Endothelial cell of umbilical vein (primary cell): ENCODE measurements around the gene ZNF512. TPM values are rescaled to one million over a fixed set of nuclear protein-coding genes. Genes with fewer than 3 reads are reported as not detected.
A peak's percentile ranks its signal among the peaks of the same experiment; 100 is the strongest.

Source experiments
- BruUV-seq: library from RNA; stranded (reverse); fragments of 400-500 nt; replicated peaks from 2 replicates; lab custom pipeline; 2021; lab: Mats Ljungman, UMichigan
- CTCF ChIA-PET: fragments of 300-600, 350-600 bp; sonication (Branson Sonifier 250); formaldehyde crosslinking; loops from one replicate; lab custom pipeline; 2021; ENCODE audit warnings: antibody characterized with exemption, inconsistent platforms; lab: Charles Lee
- POLR2A ChIA-PET: fragments of 300-600, 350-600 bp; sonication (Branson Sonifier 250); formaldehyde crosslinking; loops from one replicate; lab custom pipeline; 2021; ENCODE audit warnings: antibody characterized with exemption, inconsistent platforms; lab: Charles Lee
- DNase-seq: peaks from one replicate; pipeline ENCODE4 v3.0.0-alpha.2; 2011; ENCODE audit warnings: low read depth, low spot score
- FAIRE-seq: peaks from 2 replicates; lab custom pipeline; 2011; peaks lifted over from hg19 to GRCh38; lab: Jason Lieb, UNC
- H2AFZ ChIP-seq: 2 replicates; pipeline ENCODE4 v1.6.0; 2012; ENCODE audit warnings: low read depth, low read length, control low read depth, inconsistent platforms
- H3K27ac ChIP-seq: 2 replicates; pipeline ENCODE4 v1.5.1; 2011; ENCODE audit warnings: low read depth, mild to moderate bottlenecking, control low read depth, low read length, moderate library complexity; ENCODE audit not compliant: insufficient read depth
- H3K27me3 ChIP-seq, 2 experiments: 2 replicates each; pipeline versions ENCODE4 v1.6.0 to v1.6.1; 2011; ENCODE audit warnings: low read length in 2 of 2, mixed read lengths in 1 of 2; ENCODE audit not compliant: control insufficient read depth in 2 of 2, insufficient read depth in 2 of 2
- H3K36me3 ChIP-seq, 2 experiments: 2 replicates in 1 of 2; 3 replicates in 1 of 2; pipeline ENCODE4 v1.5.1; 2011; ENCODE audit warnings: low read length in 2 of 2, mild to moderate bottlenecking in 1 of 2, moderate library complexity in 1 of 2; ENCODE audit not compliant: control insufficient read depth in 2 of 2, insufficient read depth in 2 of 2; ENCODE audit errors: extremely low read depth in 1 of 2
- H3K4me1 ChIP-seq: 3 replicates; pipeline ENCODE4 v1.5.1; 2011; ENCODE audit warnings: mild to moderate bottlenecking, low read length; ENCODE audit not compliant: control insufficient read depth, insufficient read depth; ENCODE audit errors: extremely low read depth
- H3K4me2 ChIP-seq: 2 replicates; pipeline ENCODE4 v1.6.1; 2011; ENCODE audit warnings: low read length, control low read depth, mixed read lengths; ENCODE audit not compliant: insufficient read depth
- H3K4me3 ChIP-seq, 3 experiments: fragments of 200-600 bp in 1 of 3; sonication (generic), shearing (Covaris generic) in 1 of 3; replicated peaks in 1 of 3; 2 replicates each; pipeline ENCODE4 v1.5.1; 2011 to 2016; ENCODE audit warnings: control low read depth in 3 of 3, low read length in 3 of 3, mild to moderate bottlenecking in 2 of 3, inconsistent platforms in 1 of 3, low read depth in 1 of 3, moderate library complexity in 1 of 3; ENCODE audit not compliant: insufficient read depth in 1 of 3
- H3K79me2 ChIP-seq: 2 replicates; pipeline ENCODE4 v1.6.0; 2012; ENCODE audit warnings: low read length, inconsistent platforms; ENCODE audit not compliant: control insufficient read depth, insufficient read depth
- H3K9ac ChIP-seq: replicated peaks from 2 replicates; pipeline ENCODE3; 2011; ENCODE audit warnings: low read length, control low read depth; ENCODE audit not compliant: insufficient read depth; ENCODE audit errors: extremely low read depth
- H3K9me1 ChIP-seq: replicated peaks from 3 replicates; pipeline ENCODE4 v1.6.0; 2011; ENCODE audit warnings: mild to moderate bottlenecking, low read length; ENCODE audit not compliant: control insufficient read depth, insufficient read depth; ENCODE audit errors: extremely low read depth
- H3K9me3 ChIP-seq: replicated peaks from 2 replicates; pipeline ENCODE4 v1.5.1; 2012; ENCODE audit warnings: low read length, inconsistent platforms; ENCODE audit not compliant: control insufficient read depth, insufficient read depth
- H4K20me1 ChIP-seq: replicated peaks from 2 replicates; pipeline ENCODE3; 2011; ENCODE audit warnings: mild to moderate bottlenecking, low read length; ENCODE audit not compliant: control insufficient read depth, insufficient read depth; ENCODE audit errors: extremely low read depth
- EZH2 ChIP-seq: IDR thresholded peaks from 2 replicates; pipeline ENCODE4 v1.6.1; 2012; ENCODE audit warnings: borderline replicate concordance, low read depth, mild to moderate bottlenecking, moderate library complexity, low read length, inconsistent platforms; ENCODE audit not compliant: severe bottlenecking
- FOS ChIP-seq: IDR thresholded peaks from 2 replicates; pipeline ENCODE4 v1.6.1; 2011; ENCODE audit warnings: mild to moderate bottlenecking, low read length, moderate library complexity, borderline replicate concordance; ENCODE audit not compliant: insufficient read depth
- GATA2 ChIP-seq: IDR thresholded peaks from 2 replicates; pipeline ENCODE4 v1.7.0; 2011; ENCODE audit warnings: low read depth, mild to moderate bottlenecking, moderate library complexity, mixed read lengths, low read length; ENCODE audit not compliant: insufficient read length, insufficient read depth
- JUN ChIP-seq: IDR thresholded peaks from 2 replicates; pipeline ENCODE4 v1.6.1; 2011; ENCODE audit warnings: borderline replicate concordance, low read depth; ENCODE audit not compliant: insufficient read length, insufficient read depth
- MAX ChIP-seq: IDR thresholded peaks from 2 replicates; pipeline ENCODE4 v1.6.1; 2011; ENCODE audit not compliant: insufficient read depth, insufficient read length
- MYC ChIP-seq: IDR thresholded peaks from one replicate; pipeline ENCODE4 v1.6.1; 2011; ENCODE audit warnings: mild to moderate bottlenecking, low read depth, low read length
- POLR2A ChIP-seq: IDR thresholded peaks from 2 replicates; pipeline ENCODE4 v1.6.1; 2012; ENCODE audit warnings: low read depth, mild to moderate bottlenecking, control low read depth, low read length
- POLR2AphosphoS5 ChIP-seq: IDR thresholded peaks from 2 replicates; pipeline ENCODE4 v1.6.1; 2012; ENCODE audit warnings: low read depth, mild to moderate bottlenecking, control low read depth, low read length, moderate library complexity; ENCODE audit not compliant: insufficient read depth
- dilution Hi-C: fragments of 300-500 bp; cut with MboI; formaldehyde crosslinking; loops from one replicate; pipeline ENCODE4 v1.15.0; 2019; ENCODE audit warnings: low sequenced_read_pairs; ENCODE audit not compliant: extremely low pct_ligation_motif_present
- intact Hi-C: fragments of 100-400 bp; cut with micrococcal nuclease; formaldehyde crosslinking; loops from one replicate; pipeline ENCODE4 v1.10.0; 2022
- polyA plus RNA-seq, 4 experiments: library from polyadenylated mRNA; depleted of rRNA in 3 of 4; stranded (reverse) in 3 of 4; unstranded in 1 of 4; fragments of >200 nt; gene quantifications; 2 replicates each; pipeline versions ENCODE4 v1.2.1 to v1.2.3, GENCODE V29; 2011 to 2012; ENCODE audit warnings: missing spikeins in 1 of 4
- total RNA-seq: library from RNA; stranded (reverse); gene quantifications from 2 replicates; pipeline ENCODE4 v1.2.3, GENCODE V29; 2021

ZNF512 gene
- total and polyA plus RNA-seq, 2 donors (not counting 3 experiments of a cell fraction or from before 2014, with no cell fraction given) = 17.8 to 37.0 TPM

- H3K4me1 ChIP-seq = peaks cover 30% of the 10 kb centered on the region
These were observed 13.4 kb upstream of the ZNF512 start for GRCh38 chr2:27569398-27569797.

GRCh38 chr2:27571197-27571596, 11.6 kb upstream of the ZNF512 start:
- FAIRE-seq (no peak), DNase-seq (no peak)
- CTCF ChIA-PET = no interaction called here
- intact Hi-C loops (no loop called here), dilution Hi-C loops (no loop called here)
- Histone ChIP-seq H3K4me3 (no peak overlapping the region), H3K4me2 (no peak overlapping the region), H3K79me2 (no peaks in the 10 kb centered on the region), H3K9me1 (no peaks in the 10 kb centered on the region), H4K20me1 (no peaks in the 10 kb centered on the region), H3K36me3 (no peaks in the 10 kb centered on the region), H3K27me3 (no peaks in the 10 kb centered on the region), H3K9me3 (no peaks in the 10 kb centered on the region), H3K27ac (no peak overlapping the region), H3K9ac (no peak overlapping the region), H2AFZ (no peak overlapping the region), H3K4me1 (peaks cover 15% of the 10 kb centered on the region)
- POLR2A ChIA-PET = no interaction called here
- no peak for TF ChIP-seq GATA2
- TF ChIP-seq EZH2 = no peak
- TF ChIP-seq MYC = no peak
- TF ChIP-seq POLR2A = no peak
- no peak for TF ChIP-seq FOS
- no peak for TF ChIP-seq MAX
- no TSS peak for BruUV-seq

More at GRCh38 chr2:27569398-27569797, 13.4 kb upstream of the ZNF512 start:
- ChIA-PET CTCF (no interaction called here), POLR2A (no interaction called here)
- Histone ChIP-seq H3K9me3 (no peaks in the 10 kb centered on the region), H2AFZ (no peak overlapping the region), H3K9me1 (no peaks in the 10 kb centered on the region), H3K79me2 (no peaks in the 10 kb centered on the region), H3K4me3 (no peak overlapping the region), H3K27ac (no peak overlapping the region), H3K9ac (no peak overlapping the region), H3K36me3 (no peaks in the 10 kb centered on the region), H4K20me1 (no peaks in the 10 kb centered on the region), H3K4me2 (no peak overlapping the region), H3K27me3 (no peaks in the 10 kb centered on the region)
- no TSS peak for BruUV-seq
- TF ChIP-seq JUN (no peak), GATA2 (peak; percentile 60), POLR2AphosphoS5 (no peak), MYC (no peak), MAX (no peak), POLR2A (no peak)
- dilution Hi-C loops = no loop called here
- intact Hi-C loops = no loop called here
- no peak for FAIRE-seq
- DNase-seq = no peak
